Activated B cell treated with CpG ODN at 0.5 μM for 24 hours (primary cell): ENCODE results near the gene USP9Y. TPM values are rescaled to one million over a fixed set of nuclear protein-coding genes. Genes with fewer than 3 reads are reported as not detected.

Experiments used
- ATAC-seq: fragments of 200-7000 bp; cut with Tn5 transposase; one replicate; pipeline ENCODE4 v1.10.0; 2021; ENCODE audit warnings: low read depth, mild to moderate bottlenecking, moderate library complexity
- CTCF ChIA-PET: fragments of 350-600 bp; sonication (Branson Sonifier 250); formaldehyde crosslinking; loops from one replicate; lab custom pipeline; 2021; ENCODE audit warnings: antibody characterized with exemption; lab: Charles Lee
- POLR2A ChIA-PET: fragments of 350-600 bp; sonication (Branson Sonifier 250); formaldehyde crosslinking; loops from one replicate; lab custom pipeline; 2021; ENCODE audit warnings: antibody characterized with exemption; lab: Charles Lee
- DNase-seq: peaks from one replicate; pipeline ENCODE4 v3.0.0; 2022
- H3K27ac Mint-ChIP-seq: one replicate; pipeline ENCODE4 v1.8.0; 2020; ENCODE audit warnings: mixed read lengths
- H3K27me3 Mint-ChIP-seq: one replicate; pipeline ENCODE4 v1.8.0; 2021; ENCODE audit warnings: mixed read lengths
- H3K36me3 Mint-ChIP-seq: one replicate; pipeline ENCODE4 v1.8.0; 2021; ENCODE audit warnings: low read depth, mixed read lengths
- H3K4me1 Mint-ChIP-seq: one replicate; pipeline ENCODE4 v1.8.0; 2021; ENCODE audit warnings: mixed read lengths
- H3K4me3 Mint-ChIP-seq: one replicate; pipeline ENCODE4 v1.8.0; 2020; ENCODE audit warnings: mild to moderate bottlenecking, mixed read lengths
- H3K9me3 Mint-ChIP-seq: one replicate; pipeline ENCODE4 v1.8.0; 2020; ENCODE audit warnings: mixed read lengths
- intact Hi-C: fragments of 100-400 bp; cut with micrococcal nuclease; formaldehyde crosslinking; loops from one replicate; pipeline ENCODE4 v1.15.1; 2024
- total RNA-seq: library from RNA; stranded (reverse); gene quantifications from 2 replicates; pipeline ENCODE4 v1.2.3, GENCODE V29; 2022
- TF ChIP-seq, protein P1 (sequence below): fragments of 200-600 bp; IDR thresholded peaks from one replicate; pipeline ENCODE4 v1.8.0; 2022; ENCODE audit warnings: antibody characterized with exemption, mild to moderate bottlenecking

USP9Y gene
- total RNA-seq, 1 donor from 2014 or later, result 29.3 TPM

DNA sequence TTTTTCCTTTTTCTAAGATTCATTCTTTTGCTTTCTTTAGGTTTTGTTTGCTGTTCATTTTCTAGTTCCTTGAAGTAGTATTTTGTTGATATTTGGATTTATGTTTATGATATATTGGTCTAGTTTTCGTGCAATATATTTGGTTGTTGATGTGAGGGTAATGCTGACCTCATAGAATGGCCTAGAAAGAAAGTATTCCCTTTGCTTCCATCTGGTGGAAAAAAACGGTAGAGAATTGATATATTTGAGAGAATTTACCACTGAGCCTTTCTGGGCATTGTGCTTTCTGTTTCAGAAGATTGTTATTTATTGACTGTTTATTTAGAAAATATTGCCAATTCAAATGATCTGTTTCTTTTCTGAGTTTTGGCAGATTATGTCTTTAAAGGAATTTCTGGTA, 9.4 kb downstream of the USP9Y start:
- no peak for ATAC-seq
- Mint-ChIP-seq H3K4me3 (no peak overlapping the region), H3K27me3 (no peaks in the 10 kb centered on the region), H3K9me3 (no peaks in the 10 kb centered on the region), H3K27ac (no peak overlapping the region), H3K4me1 (peaks cover 6% of the 10 kb centered on the region), H3K36me3 (peaks cover 42% of the 10 kb centered on the region)
- ChIA-PET CTCF (no interaction called here), POLR2A (no interaction called here)
- DNase-seq, result no peak
- intact Hi-C loops, result no loop called here
- TF ChIP-seq, protein P1, sequence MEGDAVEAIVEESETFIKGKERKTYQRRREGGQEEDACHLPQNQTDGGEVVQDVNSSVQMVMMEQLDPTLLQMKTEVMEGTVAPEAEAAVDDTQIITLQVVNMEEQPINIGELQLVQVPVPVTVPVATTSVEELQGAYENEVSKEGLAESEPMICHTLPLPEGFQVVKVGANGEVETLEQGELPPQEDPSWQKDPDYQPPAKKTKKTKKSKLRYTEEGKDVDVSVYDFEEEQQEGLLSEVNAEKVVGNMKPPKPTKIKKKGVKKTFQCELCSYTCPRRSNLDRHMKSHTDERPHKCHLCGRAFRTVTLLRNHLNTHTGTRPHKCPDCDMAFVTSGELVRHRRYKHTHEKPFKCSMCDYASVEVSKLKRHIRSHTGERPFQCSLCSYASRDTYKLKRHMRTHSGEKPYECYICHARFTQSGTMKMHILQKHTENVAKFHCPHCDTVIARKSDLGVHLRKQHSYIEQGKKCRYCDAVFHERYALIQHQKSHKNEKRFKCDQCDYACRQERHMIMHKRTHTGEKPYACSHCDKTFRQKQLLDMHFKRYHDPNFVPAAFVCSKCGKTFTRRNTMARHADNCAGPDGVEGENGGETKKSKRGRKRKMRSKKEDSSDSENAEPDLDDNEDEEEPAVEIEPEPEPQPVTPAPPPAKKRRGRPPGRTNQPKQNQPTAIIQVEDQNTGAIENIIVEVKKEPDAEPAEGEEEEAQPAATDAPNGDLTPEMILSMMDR, result no peak

DNA sequence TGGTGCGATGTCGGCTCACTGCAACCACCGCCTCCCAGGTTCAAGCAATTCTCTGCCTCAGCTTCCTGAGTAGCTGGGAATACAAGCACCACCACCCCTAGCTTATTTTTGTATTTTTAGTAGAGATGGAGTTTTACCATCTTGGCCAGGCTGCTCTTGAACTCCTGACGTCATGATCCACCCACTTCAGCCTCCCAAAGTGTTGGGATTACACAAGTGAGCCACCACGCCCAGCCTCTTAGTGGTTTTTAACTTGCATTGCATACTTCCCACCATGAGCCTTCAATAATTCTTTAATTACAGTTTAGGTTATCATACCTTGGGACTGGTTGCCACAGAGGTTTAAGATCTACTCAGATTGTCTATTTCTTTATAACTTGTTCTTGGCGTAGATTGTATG, 14.3 kb downstream of the USP9Y start:
- H3K27me3 Mint-ChIP-seq, result no peaks in the 10 kb centered on the region
- no peak overlapping the region for H3K4me3 Mint-ChIP-seq
- H3K36me3 Mint-ChIP-seq, result peaks cover 37% of the 10 kb centered on the region
- H3K27ac Mint-ChIP-seq, result no peak overlapping the region
- ATAC-seq (no peak), DNase-seq (no peak)
- H3K4me1 Mint-ChIP-seq, result peaks cover 5% of the 10 kb centered on the region
- no peaks in the 10 kb centered on the region for H3K9me3 Mint-ChIP-seq
- POLR2A ChIA-PET, result no interaction called here
- intact Hi-C loops, result no loop called here
- CTCF ChIA-PET, result no interaction called here
- TF ChIP-seq, protein P1, result no peak

DNA sequence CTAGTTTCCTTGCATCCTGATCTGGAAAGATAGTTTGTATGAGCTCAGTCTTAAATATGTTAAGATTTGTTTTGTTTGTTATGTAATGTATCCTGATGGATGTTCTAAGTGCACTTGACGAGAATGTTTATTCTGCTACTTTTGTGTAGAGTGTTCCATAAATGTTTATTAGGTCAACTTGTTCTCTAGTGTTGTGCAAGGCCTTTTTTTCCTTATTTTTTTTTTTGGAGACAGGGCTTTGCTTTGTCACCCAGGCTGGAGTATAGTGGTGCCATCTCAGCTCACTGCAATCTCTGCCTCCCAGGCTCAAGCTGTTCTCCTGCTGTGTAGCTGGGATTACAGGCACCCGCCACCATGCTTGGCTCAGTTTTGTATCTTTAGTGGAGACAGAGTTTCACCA, 28.7 kb downstream of the USP9Y start:
- TF ChIP-seq, protein P1, result no peak
- intact Hi-C loops, result no loop called here
- no peak for ATAC-seq
- no peak overlapping the region for H3K4me3 Mint-ChIP-seq
- DNase-seq, result no peak
- peaks cover 57% of the 10 kb centered on the region for H3K36me3 Mint-ChIP-seq
- H3K27ac Mint-ChIP-seq, result no peak overlapping the region
- no peaks in the 10 kb centered on the region for H3K27me3 Mint-ChIP-seq
- POLR2A ChIA-PET, result interaction anchor here (0.5 kb wide), 1 partner anchor 75 kb away, joined by 6 read pairs; no protein-coding TSS in a partner anchor
- H3K4me1 Mint-ChIP-seq, result peaks cover 2% of the 10 kb centered on the region
- CTCF ChIA-PET, result no interaction called here
- H3K9me3 Mint-ChIP-seq, result no peaks in the 10 kb centered on the region

DNA sequence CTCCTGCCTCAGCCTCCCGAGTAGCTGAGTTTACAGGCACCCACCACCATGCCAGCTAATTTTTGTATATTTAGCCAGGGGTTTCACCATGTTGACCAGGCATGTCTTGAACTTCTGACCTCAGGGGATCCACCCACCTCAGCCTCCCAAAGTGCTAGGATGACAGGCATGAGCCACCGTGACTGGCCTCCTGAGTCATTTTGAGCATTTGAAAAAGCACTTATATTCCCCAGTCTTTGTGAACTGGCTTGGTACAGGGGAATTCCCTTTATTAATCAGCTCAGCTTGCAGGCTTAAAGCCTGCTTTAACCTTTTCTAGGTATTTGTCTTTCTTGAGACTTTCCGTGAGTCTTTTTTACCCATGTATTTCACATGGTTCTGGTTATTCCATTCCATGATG, 32.6 kb downstream of the USP9Y start:
- Mint-ChIP-seq H3K4me1 (peaks cover 2% of the 10 kb centered on the region), H3K4me3 (no peak overlapping the region), H3K27me3 (no peaks in the 10 kb centered on the region), H3K36me3 (peaks cover 34% of the 10 kb centered on the region), H3K27ac (no peak overlapping the region), H3K9me3 (no peaks in the 10 kb centered on the region)
- CTCF ChIA-PET, result no interaction called here
- POLR2A ChIA-PET, result no interaction called here
- DNase-seq (no peak), ATAC-seq (peak; percentile 62)
- intact Hi-C loops, result no loop called here
- TF ChIP-seq, protein P1, result no peak

DNA sequence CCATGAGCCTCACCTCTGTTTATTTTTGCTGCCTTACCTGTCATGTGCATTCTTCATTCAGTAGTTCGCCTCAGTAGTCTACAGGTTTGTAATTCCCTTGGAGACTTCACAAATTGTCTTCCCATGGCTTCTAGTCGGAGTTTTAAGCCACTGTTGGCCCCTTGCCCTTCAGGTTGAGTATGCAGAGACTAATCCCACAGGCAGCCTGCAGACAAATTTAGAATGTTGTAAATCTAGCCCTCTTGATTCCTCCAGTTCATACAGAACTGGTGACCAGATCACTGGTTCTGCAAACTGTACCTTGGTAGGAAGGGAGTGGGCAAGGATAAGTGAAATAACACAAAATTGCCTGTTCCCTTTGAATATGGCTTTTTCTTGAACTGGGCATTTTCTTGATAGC, 33.0 kb downstream of the USP9Y start:
- ATAC-seq (no peak), DNase-seq (no peak)
- POLR2A ChIA-PET, result no interaction called here
- H3K4me1 Mint-ChIP-seq, result peaks cover 2% of the 10 kb centered on the region
- H3K27ac Mint-ChIP-seq, result no peak overlapping the region
- H3K4me3 Mint-ChIP-seq, result no peak overlapping the region
- TF ChIP-seq, protein P1, result no peak
- peaks cover 29% of the 10 kb centered on the region for H3K36me3 Mint-ChIP-seq
- CTCF ChIA-PET, result interaction anchor here (0.7 kb wide), 1 partner anchor 79 kb away, joined by 4 read pairs; no protein-coding TSS in a partner anchor
- H3K27me3 Mint-ChIP-seq, result no peaks in the 10 kb centered on the region
- intact Hi-C loops, result no loop called here
- H3K9me3 Mint-ChIP-seq, result no peaks in the 10 kb centered on the region
